Stimulated activated CD8-positive, alpha-beta memory T cell treated with anti-CD3 and anti-CD28 coated beads, Interleukin-2, amount 100 ng/mL, for 1 hour (primary cell): Measurements from ENCODE around the gene LYRM4.
A peak's percentile ranks its signal among the peaks of the same experiment; 100 is the strongest.

Experiments
- DNase-seq, 2 donors: peaks; one replicate each; pipeline ENCODE4 v3.0.0-alpha.2; 2020; ENCODE audit warnings: low read depth in 2 of 2

Gene LYRM4

GRCh38 chr6:5280920-5281319 is 20.2 kb upstream of the LYRM4 start:
- no peak for DNase-seq

GRCh38 chr6:5279891-5280338 is 19.2 kb upstream of the LYRM4 start:
- no peak for DNase-seq

- no peak for DNase-seq
Measured at GRCh38 chr6:5278565-5279120, 17.9 kb upstream of the LYRM4 start.

GRCh38 chr6:5278047-5278446 is 17.3 kb upstream of the LYRM4 start:
- no peak for DNase-seq

GRCh38 chr6:5277589-5277988 is 16.8 kb upstream of the LYRM4 start:
- DNase-seq, result no peak

GRCh38 chr6:5276581-5276980 is 15.8 kb upstream of the LYRM4 start:
- DNase-seq, result no peak

- DNase-seq, result no peak
Measured at GRCh38 chr6:5275497-5275896, 14.7 kb upstream of the LYRM4 start.

- no peak for DNase-seq
Measured at GRCh38 chr6:5274231-5274630, 13.5 kb upstream of the LYRM4 start.

- no peak for DNase-seq
Measured at GRCh38 chr6:5271926-5272325, 11.2 kb upstream of the LYRM4 start.

GRCh38 chr6:5270093-5270680 is 9.4 kb upstream of the LYRM4 start:
- DNase-seq, result no peak

- DNase-seq, result no peak
Measured at GRCh38 chr6:5266423-5266822, 5.7 kb upstream of the LYRM4 start.

GRCh38 chr6:5261545-5262109 is 877 bp upstream of the LYRM4 start:
- no peak for DNase-seq

- DNase-seq, result peak; percentile 40 to 55
Measured at GRCh38 chr6:5260111-5260620, 584 bp downstream of the LYRM4 start.

GRCh38 chr6:5259428-5259827 is 1.3 kb downstream of the LYRM4 start:
- DNase-seq, result no peak

- no peak for DNase-seq
Measured at GRCh38 chr6:5257400-5257799, 3.4 kb downstream of the LYRM4 start.

GRCh38 chr6:5256952-5257351 is 3.8 kb downstream of the LYRM4 start:
- DNase-seq, result no peak

- DNase-seq, result no peak
Measured at GRCh38 chr6:5250911-5251310, 9.8 kb downstream of the LYRM4 start.

- DNase-seq, result no peak
Measured at GRCh38 chr6:5250451-5250850, 10.3 kb downstream of the LYRM4 start.

GRCh38 chr6:5249451-5250122 is 11.2 kb downstream of the LYRM4 start:
- no peak for DNase-seq

- DNase-seq, result no peak
Measured at GRCh38 chr6:5248302-5249098, 12.2 kb downstream of the LYRM4 start.

GRCh38 chr6:5247201-5247600 is 13.5 kb downstream of the LYRM4 start:
- DNase-seq, result no peak
